HEK293T (cell line): ENCODE results near the gene MAMDC2.

Source experiments
- CTCF ChIA-PET: fragments of 350-600 bp; formaldehyde crosslinking; extraction: SDS; loops from one replicate; lab custom pipeline; 2021; ENCODE audit warnings: antibody characterized with exemption, inconsistent platforms; lab: Yijun Ruan, JAX
- POLR2A ChIA-PET: fragments of 350-600 bp; formaldehyde crosslinking; extraction: SDS; loops from one replicate; lab custom pipeline; 2020; ENCODE audit warnings: antibody characterized with exemption, inconsistent platforms; lab: Yijun Ruan, JAX
- DNase-seq: peaks from one replicate; pipeline ENCODE4 v3.0.0; 2012; ENCODE audit warnings: mixed read lengths; ENCODE audit errors: extremely low spot score
- ARNT ChIP-seq: fragments of 450-650 bp; IDR thresholded peaks from 2 replicates; pipeline ENCODE4 v1.6.1; 2017; ENCODE audit warnings: mild to moderate bottlenecking
- BHLHE40 ChIP-seq: fragments of 450-650 bp; IDR thresholded peaks from 2 replicates; pipeline ENCODE4 v1.6.1; 2016; ENCODE audit warnings: mild to moderate bottlenecking, moderate library complexity, borderline replicate concordance
- CTBP1 ChIP-seq: fragments of 450-650 bp; IDR thresholded peaks from 2 replicates; pipeline ENCODE4 v1.6.1; 2016; ENCODE audit warnings: borderline replicate concordance
- ELF4 ChIP-seq: fragments of 450-650 bp; IDR thresholded peaks from 2 replicates; pipeline ENCODE4 v1.6.1; 2017; ENCODE audit warnings: antibody characterized with exemption
- FOXA1 ChIP-seq: fragments of 450-650 bp; IDR thresholded peaks from 2 replicates; pipeline ENCODE4 v1.6.1; 2016; ENCODE audit warnings: mild to moderate bottlenecking
- FOXK2 ChIP-seq: fragments of 450-650 bp; IDR thresholded peaks from 2 replicates; pipeline ENCODE4 v1.6.1; 2016; ENCODE audit warnings: mild to moderate bottlenecking
- FOXM1 ChIP-seq: fragments of 450-650 bp; IDR thresholded peaks from 2 replicates; pipeline ENCODE4 v1.6.1; 2017; ENCODE audit warnings: mild to moderate bottlenecking, borderline replicate concordance
- HDGF ChIP-seq: fragments of 450-650 bp; IDR thresholded peaks from 2 replicates; pipeline ENCODE4 v1.6.1; 2017; ENCODE audit warnings: antibody characterized with exemption, borderline replicate concordance
- L3MBTL2 ChIP-seq: fragments of 450-650 bp; conservative IDR thresholded peaks from 2 replicates; pipeline ENCODE4 v1.6.1; 2016; ENCODE audit warnings: mild to moderate bottlenecking
- LEF1 ChIP-seq: fragments of 450-650 bp; IDR thresholded peaks from 2 replicates; pipeline ENCODE4 v1.6.1; 2017; ENCODE audit warnings: mild to moderate bottlenecking, borderline replicate concordance
- NFRKB ChIP-seq: fragments of 450-650 bp; IDR thresholded peaks from 2 replicates; pipeline ENCODE4 v1.6.1; 2016; ENCODE audit warnings: mild to moderate bottlenecking, moderate library complexity
- PKNOX1 ChIP-seq: fragments of 450-650 bp; IDR thresholded peaks from 2 replicates; pipeline ENCODE4 v1.6.1; 2016
- SP1 ChIP-seq: fragments of 450-650 bp; IDR thresholded peaks from 2 replicates; pipeline ENCODE4 v1.6.1; 2017
- SUZ12 ChIP-seq: fragments of 450-650 bp; IDR thresholded peaks from 2 replicates; pipeline ENCODE4 v1.6.1; 2016; ENCODE audit warnings: mild to moderate bottlenecking
- TARDBP ChIP-seq: fragments of 450-650 bp; IDR thresholded peaks from 2 replicates; pipeline ENCODE4 v1.6.1; 2016
- ZNF384 ChIP-seq: fragments of 450-650 bp; IDR thresholded peaks from 2 replicates; pipeline ENCODE4 v1.6.1; 2016

MAMDC2 gene

GRCh38 chr9:70117835-70118319 lies 74.2 kb downstream of the MAMDC2 start:
- no peak for TF ChIP-seq BHLHE40
- no peak for TF ChIP-seq TARDBP
- no peak for TF ChIP-seq NFRKB
- TF ChIP-seq LEF1, result no peak
- TF ChIP-seq SUZ12, result no peak
- ChIA-PET CTCF (no interaction called here), POLR2A (no interaction called here)

GRCh38 chr9:70119786-70120185 lies 76.1 kb downstream of the MAMDC2 start:
- TF ChIP-seq L3MBTL2 (no peak), PKNOX1 (no peak), SP1 (no peak), FOXA1 (no peak)
- ChIA-PET POLR2A (no interaction called here), CTCF (interaction anchor here (1.8 kb wide), 1 partner anchor 9 kb away, joined by 5 read pairs; no protein-coding TSS in a partner anchor)
- DNase-seq, result no peak

More at GRCh38 chr9:70117835-70118319, 74.2 kb downstream of the MAMDC2 start:
- no peak for DNase-seq

GRCh38 chr9:70120834-70121510 lies 77.3 kb downstream of the MAMDC2 start:
- ChIA-PET POLR2A (no interaction called here), CTCF (interaction anchor here (1.8 kb wide), 1 partner anchor 10 kb away, joined by 5 read pairs; no protein-coding TSS in a partner anchor)
- no peak for TF ChIP-seq ARNT
- TF ChIP-seq TARDBP, result no peak
- TF ChIP-seq FOXK2, result no peak
- no peak for TF ChIP-seq L3MBTL2
- TF ChIP-seq HDGF, result no peak
- TF ChIP-seq NFRKB, result no peak
- no peak for TF ChIP-seq PKNOX1
- TF ChIP-seq FOXA1, result no peak
- TF ChIP-seq LEF1, result no peak
- TF ChIP-seq BHLHE40, result no peak
- no peak for TF ChIP-seq FOXM1
- TF ChIP-seq SUZ12, result no peak
- TF ChIP-seq ZNF384, result no peak
- TF ChIP-seq SP1, result no peak
- no peak for TF ChIP-seq ELF4
- no peak for TF ChIP-seq CTBP1
- DNase-seq, result no peak

GRCh38 chr9:70121818-70122436 lies 78.3 kb downstream of the MAMDC2 start:
- ChIA-PET CTCF (no interaction called here), POLR2A (no interaction called here)
- no peak for DNase-seq
- TF ChIP-seq ELF4 (no peak), L3MBTL2 (no peak), LEF1 (no peak), ZNF384 (no peak), ARNT (no peak), TARDBP (no peak), HDGF (no peak), FOXA1 (no peak), CTBP1 (no peak), FOXK2 (no peak), NFRKB (no peak), SP1 (no peak), SUZ12 (no peak), BHLHE40 (no peak), FOXM1 (no peak), PKNOX1 (no peak)

GRCh38 chr9:70123695-70124094 lies 80.0 kb downstream of the MAMDC2 start:
- POLR2A ChIA-PET, result no interaction called here
- CTCF ChIA-PET, result no interaction called here
- no peak for DNase-seq
- no peak for TF ChIP-seq L3MBTL2
- TF ChIP-seq FOXA1, result no peak
- no peak for TF ChIP-seq SUZ12
- no peak for TF ChIP-seq CTBP1
- no peak for TF ChIP-seq LEF1
- no peak for TF ChIP-seq FOXK2
- no peak for TF ChIP-seq ELF4
- no peak for TF ChIP-seq HDGF
- TF ChIP-seq FOXM1, result no peak
- no peak for TF ChIP-seq PKNOX1
- no peak for TF ChIP-seq SP1
- TF ChIP-seq TARDBP, result no peak
- TF ChIP-seq NFRKB, result no peak
- no peak for TF ChIP-seq BHLHE40
